ENCODE data around the gene ATP1A4.

- TF ChIP-seq POLR2A (IDR thresholded peaks at IDR 0.05) (no peak), CTCF (IDR thresholded peaks at IDR 0.05) (no peak)
Observed at GRCh38 chr1:160207118-160207650, 55.8 kb downstream of the ATP1A4 start.
